ENCODE measurements around the gene SOHLH2.

- TF ChIP-seq CTCF (IDR thresholded peaks at IDR 0.05 in 4 of 5, conservative IDR thresholded peaks at IDR 0.05 in 1 of 5) (no peak), POLR2A (IDR thresholded peaks at IDR 0.05) (no peak)
Observed at GRCh38 chr13:36135876-36136275, 78.5 kb downstream of the SOHLH2 start.
